Activated CD8-positive, alpha-beta memory T cell treated with anti-CD3 and anti-CD28 coated beads, Interleukin-2, amount 50 U/mL, for 1 hour (primary cell): Measurements from ENCODE around the gene COA6.

Experiments used
- DNase-seq: peaks from one replicate; pipeline ENCODE4 v3.0.0-alpha.2; 2020; ENCODE audit errors: extremely low read depth

Gene COA6

DNA sequence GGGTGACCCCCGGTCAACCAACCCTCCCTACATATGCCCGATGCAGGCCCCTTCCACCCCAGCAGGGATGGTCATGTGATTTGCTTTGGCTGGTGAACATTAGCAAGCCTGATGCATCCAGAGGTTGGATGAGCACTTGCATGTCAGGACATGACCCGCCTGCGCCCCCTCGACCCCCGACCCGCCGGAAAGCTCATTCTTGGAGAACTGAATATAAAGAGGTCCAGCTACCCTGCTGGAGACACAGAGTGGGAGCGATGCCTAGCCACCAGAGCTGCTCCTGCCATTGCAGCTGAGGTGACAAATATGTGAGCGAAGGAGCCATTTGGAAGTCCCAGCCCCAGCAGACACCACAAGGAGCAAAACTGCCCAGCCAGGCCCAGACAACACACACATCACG is 39.6 kb downstream of the COA6 start:
- no peak for DNase-seq

DNA sequence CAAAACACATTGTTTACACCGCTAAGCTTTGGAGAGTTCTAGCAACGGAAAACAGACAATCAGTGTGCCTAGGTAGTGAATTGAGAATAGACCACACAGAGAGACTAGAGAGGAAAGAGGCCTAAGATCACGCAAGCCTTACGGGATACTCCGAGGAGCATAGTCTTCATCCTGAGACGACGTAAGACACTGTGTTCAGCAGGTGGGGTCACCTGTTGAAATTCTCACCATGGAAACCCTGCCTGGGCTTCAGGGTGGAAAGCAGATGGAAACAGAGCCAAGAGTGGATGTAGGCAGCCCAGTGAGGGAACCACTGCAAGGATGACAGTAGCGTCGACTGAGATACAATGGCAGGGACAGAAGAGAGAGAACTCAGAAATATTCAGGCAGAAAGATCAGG is 40.2 kb downstream of the COA6 start:
- no peak for DNase-seq

DNA sequence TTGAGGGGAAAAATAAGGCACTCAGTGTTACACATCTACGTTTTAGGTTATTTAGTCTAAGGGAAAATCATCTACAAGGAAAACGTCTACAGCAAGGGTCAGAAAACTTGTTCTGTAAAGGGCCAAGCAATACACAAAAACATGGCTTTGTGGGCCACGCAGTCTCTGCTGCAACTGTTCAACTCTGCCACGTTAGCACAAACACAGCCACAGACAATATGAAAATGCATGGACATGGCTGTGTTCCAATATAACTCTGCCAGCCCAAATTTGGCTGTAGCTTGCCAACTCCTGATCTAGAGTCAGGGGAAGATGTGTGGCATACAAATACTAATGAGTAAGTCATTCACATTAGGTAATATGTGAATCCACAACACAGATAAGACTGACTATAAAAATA is 40.7 kb downstream of the COA6 start:
- no peak for DNase-seq

DNA sequence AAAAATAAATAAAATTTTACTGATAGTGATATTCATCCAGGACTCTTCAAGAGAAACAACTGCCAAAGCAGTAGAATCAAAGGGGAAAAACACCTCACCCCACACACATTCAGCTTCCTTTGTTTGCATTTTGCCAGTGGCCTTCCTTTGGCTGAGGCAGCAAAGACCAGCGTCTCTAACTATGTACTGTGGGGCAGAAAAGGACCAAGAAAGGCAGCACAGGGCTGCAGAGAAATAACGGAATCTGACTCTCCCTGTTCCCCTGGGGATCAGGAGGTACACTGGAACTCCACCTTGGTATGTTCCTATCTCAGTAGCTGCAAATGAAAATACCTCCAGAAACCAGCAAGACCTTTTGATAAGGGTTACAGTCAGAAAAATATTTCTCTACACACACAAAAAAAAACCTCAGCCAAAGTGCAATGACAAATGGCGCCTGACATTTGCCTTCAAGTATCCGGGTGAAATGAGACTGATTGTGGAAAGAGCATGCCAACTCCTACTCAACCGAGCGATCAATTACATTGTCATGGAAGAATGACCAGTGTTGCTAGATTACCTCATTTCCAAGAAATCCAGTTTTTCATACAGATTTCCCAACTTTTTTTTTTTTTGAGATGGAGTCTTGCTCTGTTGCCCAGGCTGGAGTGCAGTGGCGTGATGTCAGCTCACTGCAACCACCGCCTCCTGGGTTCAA is 54.8 kb downstream of the COA6 start:
- DNase-seq = no peak

DNA sequence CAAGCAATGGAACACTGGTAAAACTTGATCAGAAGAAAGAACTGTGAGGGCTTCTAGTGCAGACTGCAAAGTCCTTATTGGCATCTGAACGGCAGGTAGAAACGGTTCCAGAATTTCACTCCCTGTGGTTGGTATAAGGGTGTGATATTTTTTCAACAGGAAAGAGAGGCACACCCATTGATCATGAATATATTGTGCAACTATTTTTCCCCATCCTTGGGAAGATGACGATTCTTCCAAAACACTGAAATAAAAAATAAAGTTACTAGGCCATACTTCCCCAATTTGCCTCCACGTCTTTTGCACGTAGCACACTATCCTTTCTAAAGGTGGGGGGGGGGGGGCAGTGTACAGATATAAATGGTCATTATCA is 56.2 kb downstream of the COA6 start:
- DNase-seq = no peak

DNA sequence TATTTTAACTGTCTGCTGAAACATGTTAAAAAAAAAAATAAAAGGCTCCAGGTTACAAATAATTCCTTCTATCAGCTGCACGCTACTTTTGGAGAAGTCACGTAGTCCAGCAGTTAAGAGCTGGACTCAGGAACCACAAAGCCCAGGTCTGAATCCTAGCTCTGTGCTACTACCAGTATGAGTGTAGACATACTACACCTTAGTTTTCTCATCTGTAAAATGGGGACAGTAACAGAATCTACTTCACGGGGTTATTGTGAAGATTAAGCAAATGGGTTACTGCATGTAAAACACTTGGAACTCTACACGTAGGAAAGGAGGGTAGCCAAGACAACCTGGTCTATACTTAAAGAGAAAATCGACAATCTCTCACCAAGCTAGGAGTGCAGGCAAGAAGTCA is 57.4 kb downstream of the COA6 start:
- no peak for DNase-seq

DNA sequence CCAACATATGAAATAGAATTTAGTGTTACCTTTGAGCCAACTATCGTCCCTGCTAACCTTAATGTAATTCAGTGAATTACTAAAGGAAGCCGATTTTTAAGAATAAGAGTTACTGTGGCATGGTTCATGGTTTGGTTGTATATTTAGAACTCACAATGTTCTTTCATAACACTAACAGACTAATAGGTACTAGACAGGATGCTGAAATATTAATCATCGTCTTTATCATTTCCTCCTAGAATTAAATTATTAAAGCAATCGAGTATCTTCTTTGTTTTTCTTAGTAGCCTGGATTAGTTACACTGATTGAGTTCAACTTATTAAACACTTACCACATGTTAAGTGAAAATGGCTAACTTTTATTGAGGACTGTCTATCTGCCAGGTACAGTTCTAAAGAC is 58.0 kb downstream of the COA6 start:
- DNase-seq = no peak

DNA sequence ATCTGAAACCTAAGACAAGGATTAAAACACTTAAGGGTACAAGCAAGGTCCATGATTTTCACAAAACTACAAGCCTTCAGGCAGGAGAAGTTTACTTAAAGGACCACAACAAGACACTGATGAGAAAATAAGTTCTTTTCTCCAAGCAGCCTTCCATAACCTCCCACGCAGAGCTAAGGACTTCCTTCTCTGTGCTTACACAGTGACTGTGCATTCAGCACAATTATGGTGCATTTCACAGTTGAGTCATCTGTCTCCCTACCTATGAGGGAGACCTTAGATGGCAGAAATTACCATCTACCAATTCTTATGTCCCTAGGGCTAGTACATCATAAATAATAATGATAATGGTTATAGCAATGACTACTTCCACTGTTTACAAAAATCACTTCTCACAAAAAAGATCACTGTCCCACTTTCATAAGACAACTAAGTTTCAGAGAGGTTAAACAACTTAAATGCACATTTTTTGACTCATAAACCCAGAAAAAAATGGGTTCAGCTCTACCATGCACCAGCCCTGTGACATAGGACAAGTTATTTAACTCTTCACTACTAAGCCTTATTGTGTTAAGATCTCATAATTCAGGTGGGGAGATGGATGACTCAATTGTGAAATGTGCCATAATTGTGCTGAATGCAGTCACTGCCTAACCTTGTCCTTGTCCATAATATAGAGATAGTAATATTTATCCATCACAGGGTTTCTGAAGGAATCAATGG is 60.5 kb downstream of the COA6 start:
- no peak for DNase-seq
